Colonic mucosa (tissue), 4 donors: ENCODE data around the gene MUC5B. TPM values are rescaled to one million over a fixed set of nuclear protein-coding genes. Genes with fewer than 3 reads are reported as not detected.
A peak's percentile ranks its signal among the peaks of the same experiment; 100 is the strongest.

Source experiments
- DNase-seq: peaks from one replicate; pipeline ENCODE4 v3.0.0-alpha.2; 2020
- H3K27ac ChIP-seq: fragments of 200-600 bp; one replicate; pipeline ENCODE4 v1.8.0; 2021
- H3K27me3 ChIP-seq: fragments of 200-600 bp; one replicate; pipeline ENCODE4 v1.8.0; 2021
- H3K36me3 ChIP-seq: fragments of 200-600 bp; one replicate; pipeline ENCODE4 v1.8.0; 2021
- H3K4me1 ChIP-seq: fragments of 200-600 bp; one replicate; pipeline ENCODE4 v1.8.0; 2021; ENCODE audit warnings: mild to moderate bottlenecking
- H3K4me3 ChIP-seq: fragments of 200-600 bp; one replicate; pipeline ENCODE4 v1.8.0; 2021
- H3K9ac ChIP-seq, 2 donors: one replicate each; pipeline ENCODE4 v1.7.0; 2013; ENCODE audit warnings: control low read depth in 2 of 2, low read depth in 2 of 2, low read length in 2 of 2
- H3K9me3 ChIP-seq: fragments of 200-600 bp; one replicate; pipeline ENCODE4 v1.8.0; 2021
- CTCF ChIP-seq: fragments of 200-600 bp; IDR thresholded peaks from one replicate; pipeline ENCODE4 v1.8.0; 2022; ENCODE audit warnings: antibody characterized with exemption, mild to moderate bottlenecking
- intact Hi-C: fragments of 100-400 bp; cut with DNase I; formaldehyde crosslinking; loops from one replicate; pipeline ENCODE4 v1.14.1; 2022
- total RNA-seq, 2 donors: library from RNA; stranded (reverse); fragmentation: NEBNext Ultra II Directional in 1 of 2; extraction: Animal tissue kit (Norgen Biotek cat#: 25700) in 1 of 2; gene quantifications; one replicate each; pipeline ENCODE4 v1.2.1, GENCODE V29; 2021
- donor health status: healthy.
- donor health status: DM: no; HTN: no; CAD: no.
- donor health status: DM: no; HTN: no; CAD: no.

Gene MUC5B
- total RNA-seq, 2 donors from 2014 or later = 285 to 655 TPM

- no peak for DNase-seq
- Histone ChIP-seq H3K4me3 (no peak overlapping the region), H3K27me3 (no peaks in the 10 kb centered on the region), H3K9ac (peak overlapping the region in 1 of 2 donors; percentile 19), H3K9me3 (no peaks in the 10 kb centered on the region), H3K27ac (no peak overlapping the region), H3K4me1 (peaks cover 15% of the 10 kb centered on the region), H3K36me3 (no peaks in the 10 kb centered on the region)
- no peak for TF ChIP-seq CTCF
- intact Hi-C loops = no loop called here
Measured at GRCh38 chr11:1236316-1237127, 13.7 kb downstream of the MUC5B start.

- intact Hi-C loops = no loop called here
- Histone ChIP-seq H3K36me3 (no peaks in the 10 kb centered on the region), H3K9ac (no peak overlapping the region), H3K27ac (no peak overlapping the region), H3K27me3 (no peaks in the 10 kb centered on the region), H3K4me1 (peaks cover 15% of the 10 kb centered on the region), H3K4me3 (no peak overlapping the region), H3K9me3 (no peaks in the 10 kb centered on the region)
- DNase-seq = peak; percentile 89
- TF ChIP-seq CTCF = no peak
Measured at GRCh38 chr11:1237128-1237580, 14.3 kb downstream of the MUC5B start.

GRCh38 chr11:1237851-1238250 is 15.0 kb downstream of the MUC5B start:
- TF ChIP-seq CTCF = no peak
- H3K27ac ChIP-seq = no peak overlapping the region
- no peak for DNase-seq

GRCh38 chr11:1238767-1239595 is 16.1 kb downstream of the MUC5B start:
- intact Hi-C loops = no loop called here

More at GRCh38 chr11:1237851-1238250, 15.0 kb downstream of the MUC5B start:
- Histone ChIP-seq H3K9ac (no peak overlapping the region), H3K36me3 (no peaks in the 10 kb centered on the region), H3K9me3 (no peaks in the 10 kb centered on the region), H3K4me1 (peaks cover 9% of the 10 kb centered on the region), H3K4me3 (no peak overlapping the region), H3K27me3 (no peaks in the 10 kb centered on the region)
- intact Hi-C loops = no loop called here

More at GRCh38 chr11:1238767-1239595, 16.1 kb downstream of the MUC5B start:
- no peak for TF ChIP-seq CTCF
- no peak overlapping the region for H3K4me3 ChIP-seq
- H3K27ac ChIP-seq = no peak overlapping the region
- DNase-seq = peak; percentile 84
- H3K9me3 ChIP-seq = no peaks in the 10 kb centered on the region
- no peaks in the 10 kb centered on the region for H3K36me3 ChIP-seq
- no peak overlapping the region for H3K9ac ChIP-seq
- peaks cover 4% of the 10 kb centered on the region for H3K4me1 ChIP-seq
- H3K27me3 ChIP-seq = no peaks in the 10 kb centered on the region
